Heart right ventricle (tissue), 16 donors: Measurements from ENCODE around the gene PAX5. TPM values are rescaled to one million over a fixed set of nuclear protein-coding genes. Genes with fewer than 3 reads are reported as not detected.

Experiments used
- ATAC-seq, 8 donors: fragments of 200-7000 bp; cut with Tn5 transposase; one replicate each; pipeline ENCODE4 v1.9.1; 2020; ENCODE audit warnings: mild to moderate bottlenecking in 8 of 8, moderate library complexity in 8 of 8, moderate number of reproducible peaks in 1 of 8
- DNase-seq, 2 donors: peaks; one replicate each; pipeline ENCODE4 v3.0.0-alpha.2; 2020
- H3K27ac ChIP-seq, 10 donors: fragments of 200-600 bp; sonication (generic) in 2 of 10; one replicate each; pipeline versions ENCODE4 v1.5.0 to v1.8.0; 2020 to 2022; ENCODE audit warnings: mild to moderate bottlenecking in 3 of 10
- H3K27me3 ChIP-seq, 7 donors: fragments of 200-600 bp; one replicate each; pipeline ENCODE4 v1.8.0; 2021 to 2022; ENCODE audit warnings: mild to moderate bottlenecking in 2 of 7
- H3K36me3 ChIP-seq, 9 donors: fragments of 200-600 bp; sonication (generic) in 1 of 9; one replicate each; pipeline versions ENCODE4 v1.5.0 to v1.8.0; 2020 to 2022; ENCODE audit warnings: mild to moderate bottlenecking in 2 of 9
- H3K4me1 ChIP-seq, 9 donors: fragments of 200-600 bp; sonication (generic) in 1 of 9; one replicate each; pipeline versions ENCODE4 v1.5.0 to v1.8.0; 2020 to 2022; ENCODE audit warnings: mild to moderate bottlenecking in 4 of 9
- H3K4me3 ChIP-seq, 10 donors: fragments of 200-600 bp; sonication (generic) in 2 of 10; one replicate each; pipeline versions ENCODE4 v1.5.0 to v1.8.0; 2020 to 2022; ENCODE audit warnings: mild to moderate bottlenecking in 7 of 10, moderate library complexity in 2 of 10
- H3K9me3 ChIP-seq, 11 donors: fragments of 200-600 bp in 10 of 11; sonication (generic) in 2 of 11; one replicate each; pipeline versions ENCODE4 v1.5.0 to v1.8.0; 2013 to 2022; ENCODE audit warnings: mild to moderate bottlenecking in 2 of 11, control low read depth in 1 of 11, moderate library complexity in 1 of 11
- CTCF ChIP-seq, 9 donors: fragments of 200-600 bp; sonication (generic) in 2 of 9; IDR thresholded peaks; one replicate each; pipeline versions ENCODE4 v1.5.0 to v1.8.0; 2021 to 2022; ENCODE audit warnings: antibody characterized with exemption in 9 of 9, mild to moderate bottlenecking in 5 of 9, moderate library complexity in 1 of 9
- WGBS, 2 donors: extraction: QIAGEN DNeasy Blood & Tissue Kit; methylation state at CpG; one replicate each; pipeline ENCODE4 v1.1.7; 2013; ENCODE audit warnings: inconsistent platforms in 1 of 2; 5-methylcytosine and 5-hydroxymethylcytosine counted together
- intact Hi-C, 10 donors: fragments of 100-400 bp; cut with DNase I; formaldehyde crosslinking; loops; one replicate each; pipeline versions ENCODE4 v1.11.1 to v1.14.2; 2022
- polyA plus RNA-seq, 2 donors: library from polyadenylated mRNA; stranded (reverse); fragments of 200-250 nt; gene quantifications; one replicate each; pipeline ENCODE4 v1.2.3, GENCODE V29; 2013
- total RNA-seq, 10 donors: library from RNA; stranded (reverse); fragmentation: NEBNext Ultra II Directional in 3 of 10; extraction: Animal tissue kit (Norgen Biotek cat#: 25700) in 3 of 10; gene quantifications; one replicate each; pipeline versions ENCODE4 v1.2.1 to v1.2.4, GENCODE V29; 2021 to 2023
- donor health status: Arrhythmogenic right ventricular cardiomyopathy.
- donor health status: ischemic (EF 13 %, LVEDD 7.1; RV severe dilation, severe dysfunction).
- donor health status: healthy with polysubstance abuse.
- donor health status: DM: no; HTN: yes; CAD: no.
- donor health status: DM: no; HTN: no; CAD: no.
- donor health status: ischemic (EF 25% LVEDD 6.9; RV normal size, moderate dysfunction).
- donor health status: ischemic (EF 25% LVEDD 5.7; RV mildly dilated, moderate dysfunction).
- donor health status: healthy.
- donor health status: DM: yes; HTN: yes; CAD: no.
- donor health status: Ischemic cardiomyopathy.
- donor health status: ischemic (EF 35%, LVEDD 5.7; RV mildly dilated, moderate dysfunction).
- donor health status: nonischemic (EF 11% LVEDD 7.7; RV severe dilation, severe dysfunction).
- donor health status: DM: yes; HTN: yes; CAD: no.
- donor health status: PGD.
- donor health status: ischemic (EF 29% LVEDD 5.4; RV normal size, mild dysfunction).
- donor health status: nonischemic (EF 23%, LVEDD 6.1; RV moderate dilation, normal function).

PAX5 gene
- total and polyA plus RNA-seq, 12 donors: under 0.01 to 0.09 TPM; not detected in 10

- intact Hi-C loops: no loop called here
- no peak for ATAC-seq
- no peak overlapping the region for H3K27ac ChIP-seq
- 76 to 83% methylated on average over 8 of the region's 8 CpGs for WGBS, 2 donors
- no peaks in the 10 kb centered on the region for H3K4me1 ChIP-seq
- no peaks in the 10 kb centered on the region for H3K36me3 ChIP-seq
- DNase-seq: no peak
- H3K27me3 ChIP-seq: peaks cover 0 to 82% (median 66%) of the 10 kb centered on the region in 7 donors
- TF ChIP-seq CTCF (IDR thresholded peaks at IDR 0.05): no peak
- H3K4me3 ChIP-seq: no peak overlapping the region
- no peaks in the 10 kb centered on the region for H3K9me3 ChIP-seq
These were observed 140.9 kb downstream of the PAX5 start for GRCh38 chr9:36893184-36893583.

- Histone ChIP-seq H3K4me3 (no peak overlapping the region), H3K27ac (no peak overlapping the region), H3K9me3 (no peaks in the 10 kb centered on the region), H3K27me3 (peaks cover 0 to 81% (median 57%) of the 10 kb centered on the region in 7 donors), H3K4me1 (no peaks in the 10 kb centered on the region), H3K36me3 (no peaks in the 10 kb centered on the region)
- ATAC-seq: no peak
- 48 to 58% methylated on average over 4 of the region's 4 CpGs for WGBS, 2 donors
- intact Hi-C loops: no loop called here
- DNase-seq: no peak
- TF ChIP-seq CTCF (IDR thresholded peaks at IDR 0.05): no peak
These were observed 141.8 kb downstream of the PAX5 start for GRCh38 chr9:36892279-36892678.

- ATAC-seq: no peak
- H3K27ac ChIP-seq: no peak overlapping the region
- H3K4me3 ChIP-seq: no peak overlapping the region
- H3K9me3 ChIP-seq: no peaks in the 10 kb centered on the region
- TF ChIP-seq CTCF (IDR thresholded peaks at IDR 0.05): no peak
- H3K27me3 ChIP-seq: peaks cover 0 to 86% (median 53%) of the 10 kb centered on the region in 7 donors
- H3K36me3 ChIP-seq: no peaks in the 10 kb centered on the region
- intact Hi-C loops: no loop called here
- H3K4me1 ChIP-seq: no peaks in the 10 kb centered on the region
- 57 to 62% methylated on average over 13 of the region's 13 CpGs for WGBS, 2 donors
- DNase-seq: no peak
These were observed 142.7 kb downstream of the PAX5 start for GRCh38 chr9:36891341-36891811.

- no peak for DNase-seq
- Histone ChIP-seq H3K36me3 (no peaks in the 10 kb centered on the region), H3K4me1 (no peaks in the 10 kb centered on the region), H3K27me3 (peaks cover 0 to 86% (median 61%) of the 10 kb centered on the region in 7 donors), H3K4me3 (no peak overlapping the region), H3K9me3 (no peaks in the 10 kb centered on the region), H3K27ac (no peak overlapping the region)
- WGBS, 2 donors: 46 to 49% methylated on average over 6 of the region's 6 CpGs
- no peak for TF ChIP-seq CTCF (IDR thresholded peaks at IDR 0.05)
- intact Hi-C loops: loop anchor here in 1 of 10 donors (10.0 kb wide), 1 partner anchor 55 kb away; no protein-coding TSS in a partner anchor
- ATAC-seq: no peak
These were observed 144.2 kb downstream of the PAX5 start for GRCh38 chr9:36889844-36890243.
